MM.1S (cell line): Measurements from ENCODE around the gene SPP1.
A peak's percentile ranks its signal among the peaks of the same experiment; 100 is the strongest.

Experiments used
- DNase-seq: peaks from one replicate; pipeline ENCODE4 v3.0.0-alpha.2; 2015
- H2AFZ ChIP-seq: fragments of 300-600 bp; sonication (generic); 2 replicates; pipeline ENCODE4 v1.6.0; 2016; ENCODE audit warnings: antibody characterized with exemption, low read length
- H3F3A ChIP-seq: fragments of 300-600 bp; sonication (generic); 2 replicates; pipeline ENCODE4 v1.6.1; 2016; ENCODE audit warnings: mild to moderate bottlenecking, antibody characterized with exemption, low read length, moderate library complexity, mixed read lengths; ENCODE audit not compliant: insufficient read depth
- H3K27ac ChIP-seq: fragments of 300-600 bp; sonication (generic); 2 replicates; pipeline ENCODE4 v1.5.1; 2016; ENCODE audit warnings: mild to moderate bottlenecking, low read length
- H3K27me3 ChIP-seq: fragments of 300-600 bp; sonication (generic); replicated peaks from 2 replicates; pipeline ENCODE4 v1.6.0; 2016; ENCODE audit warnings: low read length; ENCODE audit not compliant: insufficient read depth
- H3K36me3 ChIP-seq: fragments of 300-600 bp; sonication (generic); replicated peaks from 2 replicates; pipeline ENCODE4 v1.6.1; 2016; ENCODE audit warnings: mild to moderate bottlenecking, low read length, mixed read lengths; ENCODE audit not compliant: insufficient read depth
- H3K4me1 ChIP-seq: fragments of 300-600 bp; sonication (generic); 2 replicates; pipeline ENCODE4 v1.6.1; 2016; ENCODE audit warnings: low read length, mixed read lengths
- H3K4me2 ChIP-seq: fragments of 300-600 bp; sonication (generic); 2 replicates; pipeline ENCODE4 v1.6.0; 2016; ENCODE audit warnings: low read depth, low read length
- H3K4me3 ChIP-seq: fragments of 300-600 bp; sonication (generic); 2 replicates; pipeline ENCODE4 v1.5.1; 2016; ENCODE audit warnings: low read length, mixed read lengths
- H3K79me2 ChIP-seq: fragments of 300-600 bp; sonication (generic); 2 replicates; pipeline ENCODE4 v1.6.1; 2016; ENCODE audit warnings: mixed run types, low read length, mixed read lengths
- H3K9ac ChIP-seq: fragments of 300-600 bp; sonication (generic); 2 replicates; pipeline ENCODE4 v1.6.1; 2016; ENCODE audit warnings: low read length, mixed read lengths
- H3K9me2 ChIP-seq: fragments of 300-600 bp; sonication (generic); replicated peaks from 2 replicates; pipeline ENCODE4 v1.6.1; 2016; ENCODE audit warnings: mild to moderate bottlenecking, low read length, mixed read lengths; ENCODE audit not compliant: insufficient read depth
- H3K9me3 ChIP-seq: fragments of 300-600 bp; sonication (generic); replicated peaks from 2 replicates; pipeline ENCODE4 v1.6.1; 2016; ENCODE audit warnings: mild to moderate bottlenecking, low read length, mixed read lengths; ENCODE audit not compliant: insufficient read depth
- H4K20me1 ChIP-seq: fragments of 300-600 bp; sonication (generic); 2 replicates; pipeline ENCODE4 v1.6.1; 2016; ENCODE audit warnings: mild to moderate bottlenecking, low read length, moderate library complexity, mixed read lengths; ENCODE audit not compliant: insufficient read depth
- CTCF ChIP-seq: fragments of 300-600 bp; sonication (generic); IDR thresholded peaks from 2 replicates; pipeline ENCODE4 v1.5.1; 2016; ENCODE audit warnings: antibody characterized with exemption, low read length, mixed read lengths
- EZH2 ChIP-seq: fragments of 300-600 bp; sonication (generic); optimal IDR thresholded peaks from 2 replicates; pipeline ENCODE3; 2017; ENCODE audit warnings: low read depth, mild to moderate bottlenecking, antibody characterized with exemption, low read length, mixed read lengths
- EZH2phosphoT487 ChIP-seq: fragments of 300-600 bp; sonication (generic); IDR thresholded peaks from 2 replicates; pipeline ENCODE4 v1.6.1; 2018; ENCODE audit warnings: antibody characterized with exemption, low read length

SPP1 gene

GRCh38 chr4:87931932-87932331 is 43.6 kb upstream of the SPP1 start:
- Histone ChIP-seq H3K27ac (no peak overlapping the region), H3K9me3 (no peaks in the 10 kb centered on the region), H3K27me3 (no peaks in the 10 kb centered on the region), H3K4me3 (no peak overlapping the region), H3K9me2 (no peaks in the 10 kb centered on the region), H3K9ac (no peak overlapping the region), H3K4me1 (no peaks in the 10 kb centered on the region), H3F3A (no peaks in the 10 kb centered on the region), H3K36me3 (no peaks in the 10 kb centered on the region), H3K79me2 (no peaks in the 10 kb centered on the region), H2AFZ (no peak overlapping the region), H4K20me1 (no peaks in the 10 kb centered on the region), H3K4me2 (no peak overlapping the region)
- no peak for DNase-seq
- no peak for TF ChIP-seq EZH2
- TF ChIP-seq EZH2phosphoT487, result no peak
- TF ChIP-seq CTCF, result no peak

- Histone ChIP-seq H3K4me2 (no peak overlapping the region), H3F3A (no peaks in the 10 kb centered on the region), H3K27me3 (no peaks in the 10 kb centered on the region), H3K79me2 (no peaks in the 10 kb centered on the region), H3K9ac (no peak overlapping the region), H4K20me1 (no peaks in the 10 kb centered on the region), H3K4me3 (no peak overlapping the region), H3K4me1 (no peaks in the 10 kb centered on the region), H3K9me3 (no peaks in the 10 kb centered on the region), H2AFZ (0 out of 2 replicates have a peak overlapping the region, but pooled peaks have one; percentile 20), H3K36me3 (no peaks in the 10 kb centered on the region), H3K27ac (no peak overlapping the region), H3K9me2 (no peaks in the 10 kb centered on the region)
- no peak for DNase-seq
- TF ChIP-seq EZH2, result no peak
- no peak for TF ChIP-seq CTCF
- TF ChIP-seq EZH2phosphoT487, result no peak
These were observed 42.8 kb upstream of the SPP1 start for GRCh38 chr4:87932718-87933141.

- Histone ChIP-seq H3K36me3 (no peaks in the 10 kb centered on the region), H3K27ac (no peak overlapping the region), H2AFZ (0 out of 2 replicates have a peak overlapping the region, but pooled peaks have one; percentile 20), H3K27me3 (no peaks in the 10 kb centered on the region), H3K79me2 (no peaks in the 10 kb centered on the region), H3K4me3 (no peak overlapping the region), H3K9me3 (no peaks in the 10 kb centered on the region), H4K20me1 (no peaks in the 10 kb centered on the region), H3F3A (no peaks in the 10 kb centered on the region), H3K4me2 (no peak overlapping the region), H3K9me2 (no peaks in the 10 kb centered on the region), H3K9ac (no peak overlapping the region), H3K4me1 (no peaks in the 10 kb centered on the region)
- DNase-seq, result no peak
- no peak for TF ChIP-seq EZH2phosphoT487
- TF ChIP-seq CTCF, result no peak
- no peak for TF ChIP-seq EZH2
These were observed 42.2 kb upstream of the SPP1 start for GRCh38 chr4:87933337-87933736.
